Adrenal gland (tissue), 5 donors: Measurements from ENCODE around the gene ZNF8.

ENCODE experiments used
- POLR2A ChIP-seq, 2 donors: fragments of 450-650 bp; IDR thresholded peaks; one replicate each; pipeline ENCODE4 v1.6.1; 2017; ENCODE audit warnings: antibody characterized with exemption in 2 of 2, mild to moderate bottlenecking in 2 of 2, moderate library complexity in 1 of 2
- TF ChIP-seq, protein P1 (sequence below), 6 experiments: fragments of 450-650 bp in 4 of 6; fragments of 200-600 bp in 2 of 6; sonication (generic) in 1 of 6; IDR thresholded peaks; 1 replicate in 5 of 6; 2 replicates in 1 of 6; pipeline versions ENCODE4 v1.5.1 to v1.8.0; 2016 to 2021; ENCODE audit warnings: antibody characterized with exemption in 6 of 6, mild to moderate bottlenecking in 2 of 6, moderate library complexity in 1 of 6
- donor health status: DM: no; HTN: no; CAD: no.

DNA sequence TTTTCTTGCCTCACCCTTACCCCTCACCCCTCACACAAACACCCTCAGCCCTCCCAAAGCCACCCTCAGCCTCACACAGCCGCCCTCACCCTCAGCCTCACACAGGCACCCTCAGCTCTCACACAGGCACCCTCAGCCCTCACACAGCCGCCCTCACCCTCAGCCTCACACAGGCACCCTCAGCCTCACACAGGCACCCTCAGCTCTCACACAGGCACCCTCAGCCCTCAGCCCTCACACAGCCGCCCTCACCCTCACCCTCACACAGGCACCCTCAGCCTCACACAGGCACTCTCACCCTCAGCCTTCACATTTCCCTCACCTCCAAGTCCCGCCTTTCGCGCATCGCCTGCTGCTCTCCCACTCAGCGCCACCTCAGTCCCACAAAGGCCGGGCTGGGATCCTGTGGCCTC lies 47.8 kb downstream of the ZNF8 start:
- no peak for TF ChIP-seq POLR2A (IDR thresholded peaks at IDR 0.05)
- TF ChIP-seq, protein P1, sequence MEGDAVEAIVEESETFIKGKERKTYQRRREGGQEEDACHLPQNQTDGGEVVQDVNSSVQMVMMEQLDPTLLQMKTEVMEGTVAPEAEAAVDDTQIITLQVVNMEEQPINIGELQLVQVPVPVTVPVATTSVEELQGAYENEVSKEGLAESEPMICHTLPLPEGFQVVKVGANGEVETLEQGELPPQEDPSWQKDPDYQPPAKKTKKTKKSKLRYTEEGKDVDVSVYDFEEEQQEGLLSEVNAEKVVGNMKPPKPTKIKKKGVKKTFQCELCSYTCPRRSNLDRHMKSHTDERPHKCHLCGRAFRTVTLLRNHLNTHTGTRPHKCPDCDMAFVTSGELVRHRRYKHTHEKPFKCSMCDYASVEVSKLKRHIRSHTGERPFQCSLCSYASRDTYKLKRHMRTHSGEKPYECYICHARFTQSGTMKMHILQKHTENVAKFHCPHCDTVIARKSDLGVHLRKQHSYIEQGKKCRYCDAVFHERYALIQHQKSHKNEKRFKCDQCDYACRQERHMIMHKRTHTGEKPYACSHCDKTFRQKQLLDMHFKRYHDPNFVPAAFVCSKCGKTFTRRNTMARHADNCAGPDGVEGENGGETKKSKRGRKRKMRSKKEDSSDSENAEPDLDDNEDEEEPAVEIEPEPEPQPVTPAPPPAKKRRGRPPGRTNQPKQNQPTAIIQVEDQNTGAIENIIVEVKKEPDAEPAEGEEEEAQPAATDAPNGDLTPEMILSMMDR (IDR thresholded peaks at IDR 0.05): no peak
